KMS-11 (cell line): Measurements from ENCODE around the gene CAPN12.

Source experiments
- H2AFZ ChIP-seq: fragments of 200-600 bp; sonication (generic); 2 replicates; pipeline ENCODE4 v1.6.1; 2016; ENCODE audit warnings: antibody characterized with exemption, mixed run types, low read depth
- H3K27ac ChIP-seq: fragments of 200-600 bp; sonication (generic); 2 replicates; pipeline ENCODE4 v1.6.1; 2016; ENCODE audit warnings: mild to moderate bottlenecking, mixed run types
- H3K27me3 ChIP-seq: fragments of 200-600 bp; sonication (generic); 2 replicates; pipeline ENCODE4 v1.6.1; 2017; ENCODE audit warnings: mild to moderate bottlenecking, low read depth, mixed run types, moderate library complexity; ENCODE audit not compliant: insufficient read depth
- H3K36me3 ChIP-seq: fragments of 200-600 bp; sonication (generic); 2 replicates; pipeline ENCODE4 v1.6.1; 2017; ENCODE audit warnings: mild to moderate bottlenecking, mixed run types; ENCODE audit not compliant: insufficient read depth
- H3K4me1 ChIP-seq: fragments of 200-600 bp; sonication (generic); 2 replicates; pipeline ENCODE4 v1.6.1; 2016; ENCODE audit warnings: mild to moderate bottlenecking, low read depth, mixed run types; ENCODE audit not compliant: poor library complexity, severe bottlenecking
- H3K4me2 ChIP-seq: fragments of 200-600 bp; sonication (generic); 2 replicates; pipeline ENCODE4 v1.7.0; 2016; ENCODE audit warnings: mild to moderate bottlenecking, mixed run types
- H3K4me3 ChIP-seq: fragments of 200-600 bp; sonication (generic); IDR thresholded peaks from 2 replicates; pipeline ENCODE4 v1.6.1; 2017; ENCODE audit warnings: low read depth, low read length, mixed read lengths; ENCODE audit not compliant: insufficient read depth
- H3K79me2 ChIP-seq: fragments of 200-600 bp; sonication (generic); 2 replicates; pipeline ENCODE4 v1.6.1; 2016; ENCODE audit warnings: low read depth, mixed run types; ENCODE audit not compliant: insufficient read depth
- H3K9ac ChIP-seq: fragments of 200-600 bp; sonication (generic); 2 replicates; pipeline ENCODE4 v1.6.1; 2016; ENCODE audit warnings: mild to moderate bottlenecking, mixed run types
- H4K20me1 ChIP-seq: fragments of 200-600 bp; sonication (generic); 2 replicates; pipeline ENCODE4 v1.6.1; 2016; ENCODE audit warnings: mild to moderate bottlenecking, mixed run types; ENCODE audit not compliant: insufficient read depth
- TF ChIP-seq, protein P1 (sequence below): fragments of 200-600 bp; sonication (generic); conservative IDR thresholded peaks from 2 replicates; pipeline ENCODE4 v1.6.1; 2017; ENCODE audit warnings: low read depth, mild to moderate bottlenecking, antibody characterized with exemption, low read length, moderate library complexity, mixed read lengths

The CAPN12 gene

GRCh38 chr19:38719761-38720558 lies 24.3 kb downstream of the CAPN12 start:
- Histone ChIP-seq H3K79me2 (no peaks in the 10 kb centered on the region), H3K36me3 (no peaks in the 10 kb centered on the region), H3K27ac (no peak overlapping the region), H3K4me2 (no peak overlapping the region), H2AFZ (no peak overlapping the region), H3K27me3 (no peaks in the 10 kb centered on the region), H3K4me3 (no peak overlapping the region), H4K20me1 (no peaks in the 10 kb centered on the region), H3K9ac (no peak overlapping the region), H3K4me1 (no peaks in the 10 kb centered on the region)
- TF ChIP-seq, protein P1, sequence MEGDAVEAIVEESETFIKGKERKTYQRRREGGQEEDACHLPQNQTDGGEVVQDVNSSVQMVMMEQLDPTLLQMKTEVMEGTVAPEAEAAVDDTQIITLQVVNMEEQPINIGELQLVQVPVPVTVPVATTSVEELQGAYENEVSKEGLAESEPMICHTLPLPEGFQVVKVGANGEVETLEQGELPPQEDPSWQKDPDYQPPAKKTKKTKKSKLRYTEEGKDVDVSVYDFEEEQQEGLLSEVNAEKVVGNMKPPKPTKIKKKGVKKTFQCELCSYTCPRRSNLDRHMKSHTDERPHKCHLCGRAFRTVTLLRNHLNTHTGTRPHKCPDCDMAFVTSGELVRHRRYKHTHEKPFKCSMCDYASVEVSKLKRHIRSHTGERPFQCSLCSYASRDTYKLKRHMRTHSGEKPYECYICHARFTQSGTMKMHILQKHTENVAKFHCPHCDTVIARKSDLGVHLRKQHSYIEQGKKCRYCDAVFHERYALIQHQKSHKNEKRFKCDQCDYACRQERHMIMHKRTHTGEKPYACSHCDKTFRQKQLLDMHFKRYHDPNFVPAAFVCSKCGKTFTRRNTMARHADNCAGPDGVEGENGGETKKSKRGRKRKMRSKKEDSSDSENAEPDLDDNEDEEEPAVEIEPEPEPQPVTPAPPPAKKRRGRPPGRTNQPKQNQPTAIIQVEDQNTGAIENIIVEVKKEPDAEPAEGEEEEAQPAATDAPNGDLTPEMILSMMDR: no peak

DNA sequence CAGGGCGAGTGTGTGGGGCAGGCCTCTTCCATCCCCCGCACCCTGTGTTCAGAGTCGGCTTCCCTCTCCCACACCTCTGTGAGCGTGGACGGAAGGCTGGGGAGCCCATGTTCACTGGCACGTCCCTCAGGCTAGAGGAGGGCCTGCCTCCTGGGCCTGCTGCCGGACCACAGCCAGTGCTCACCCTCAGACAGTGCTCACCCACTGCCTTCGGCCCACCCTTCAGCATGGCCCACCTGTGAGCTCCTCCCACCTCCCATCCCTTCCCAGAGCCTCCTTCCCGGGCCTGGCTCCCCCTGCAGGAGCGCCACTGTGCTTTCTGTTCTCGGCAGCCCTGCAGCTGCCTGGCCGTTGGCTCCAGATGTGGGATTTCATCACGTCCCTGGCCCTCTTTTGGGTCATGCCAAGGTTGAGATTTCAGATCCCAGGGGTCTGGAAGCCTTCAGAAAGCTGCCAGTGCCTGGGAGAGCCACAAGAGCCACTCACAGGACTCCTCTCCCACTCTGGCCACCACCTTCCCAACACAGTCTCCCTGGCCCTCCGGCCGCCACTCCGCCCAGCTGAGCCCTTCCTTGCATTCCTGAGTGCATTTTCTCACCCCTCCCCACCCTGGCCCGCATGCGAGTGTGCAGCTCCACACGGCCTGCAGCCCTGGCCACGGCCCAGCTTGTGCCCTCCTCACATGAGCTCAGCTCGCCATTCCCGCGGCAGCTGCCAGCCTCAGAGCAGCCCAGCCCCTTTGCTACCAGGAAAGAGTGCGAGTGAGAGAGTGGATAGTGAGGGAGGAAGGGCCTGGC lies 25.3 kb downstream of the CAPN12 start:
- TF ChIP-seq, protein P1: no peak
- H3K27me3 ChIP-seq: no peaks in the 10 kb centered on the region
- H3K36me3 ChIP-seq: no peaks in the 10 kb centered on the region
- H2AFZ ChIP-seq: no peak overlapping the region
- H3K4me1 ChIP-seq: no peaks in the 10 kb centered on the region
- no peak overlapping the region for H3K27ac ChIP-seq
- H3K4me3 ChIP-seq: no peak overlapping the region
- H4K20me1 ChIP-seq: no peaks in the 10 kb centered on the region
- H3K4me2 ChIP-seq: no peak overlapping the region
- no peaks in the 10 kb centered on the region for H3K79me2 ChIP-seq
- no peak overlapping the region for H3K9ac ChIP-seq

GRCh38 chr19:38717855-38718254 lies 26.4 kb downstream of the CAPN12 start:
- H3K36me3 ChIP-seq: no peaks in the 10 kb centered on the region
- H3K79me2 ChIP-seq: no peaks in the 10 kb centered on the region
- no peaks in the 10 kb centered on the region for H4K20me1 ChIP-seq

GRCh38 chr19:38717051-38717450 lies 27.2 kb downstream of the CAPN12 start:
- Histone ChIP-seq H3K36me3 (no peaks in the 10 kb centered on the region), H4K20me1 (no peaks in the 10 kb centered on the region), H3K4me1 (no peaks in the 10 kb centered on the region), H3K27me3 (no peaks in the 10 kb centered on the region), H3K4me3 (no peak overlapping the region), H3K4me2 (no peak overlapping the region), H3K79me2 (no peaks in the 10 kb centered on the region), H3K27ac (no peak overlapping the region), H3K9ac (no peak overlapping the region), H2AFZ (no peak overlapping the region)
- TF ChIP-seq, protein P1: no peak

More at GRCh38 chr19:38717855-38718254, 26.4 kb downstream of the CAPN12 start:
- no peak overlapping the region for H3K9ac ChIP-seq
- no peak overlapping the region for H3K27ac ChIP-seq
- no peak overlapping the region for H3K4me2 ChIP-seq
- no peak overlapping the region for H2AFZ ChIP-seq
- no peak overlapping the region for H3K4me3 ChIP-seq
- H3K4me1 ChIP-seq: no peaks in the 10 kb centered on the region
- TF ChIP-seq, protein P1: no peak
- H3K27me3 ChIP-seq: no peaks in the 10 kb centered on the region
